Esophagus muscularis mucosa (tissue), 3 donors: ENCODE results near the gene IRAG1.

Experiments used
- POLR2A ChIP-seq: fragments of 450-650 bp; IDR thresholded peaks from one replicate; pipeline ENCODE4 v1.6.1; 2017; ENCODE audit warnings: antibody characterized with exemption, moderate library complexity, mild to moderate bottlenecking, low read depth
- POLR2AphosphoS5 ChIP-seq, 2 donors: sonication (generic); formaldehyde crosslinking; IDR thresholded peaks; one replicate each; pipeline ENCODE4 v1.6.1; 2017; ENCODE audit warnings: antibody characterized with exemption in 2 of 2
- TF ChIP-seq, protein P1 (sequence below), 3 experiments: fragments of 200-600 bp in 2 of 3; fragments of 450-650 bp in 1 of 3; sonication (generic) in 2 of 3; IDR thresholded peaks; one replicate each; pipeline ENCODE4 v1.5.1; 2017 to 2019; ENCODE audit warnings: antibody characterized with exemption in 3 of 3, mild to moderate bottlenecking in 2 of 3, moderate library complexity in 1 of 3

DNA sequence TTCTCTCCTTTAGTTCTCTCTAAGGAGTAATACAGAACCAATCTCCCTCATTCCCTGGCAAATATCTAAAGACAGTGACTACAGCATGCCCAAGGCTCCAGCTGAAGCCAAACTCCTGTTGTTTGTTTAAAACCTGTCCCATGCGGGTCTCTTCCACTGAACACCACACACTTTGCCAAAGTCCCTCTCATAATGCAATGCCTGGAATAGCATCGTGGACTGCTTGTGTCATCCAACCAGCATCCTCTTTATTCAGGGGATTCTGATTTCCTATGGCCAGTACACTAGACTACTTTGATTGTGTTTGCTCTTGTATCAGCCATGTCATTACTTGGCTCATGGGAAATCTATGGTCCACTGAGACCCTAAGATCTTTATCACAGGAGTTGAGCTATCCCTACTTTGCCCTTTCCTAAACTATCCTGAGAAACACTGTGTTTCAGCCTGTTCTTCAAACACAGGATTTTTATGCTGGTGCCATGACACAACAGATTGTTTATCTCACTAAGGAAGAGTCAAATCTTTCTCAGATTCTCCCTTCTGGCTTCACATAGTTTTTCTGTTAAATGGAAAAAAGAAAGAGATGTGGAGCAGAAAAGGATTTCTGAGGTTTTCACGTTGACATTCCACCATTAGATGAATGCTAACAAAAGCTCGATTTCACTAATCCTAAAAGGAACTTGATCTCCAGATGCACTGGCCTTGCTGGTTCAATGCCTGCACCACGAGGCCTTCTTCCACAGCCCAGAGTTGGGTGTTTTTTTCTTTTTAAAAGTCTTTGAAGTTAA is 15.9 kb upstream of the IRAG1 start:
- no peak for TF ChIP-seq POLR2AphosphoS5 (IDR thresholded peaks at IDR 0.05)
- TF ChIP-seq, protein P1, sequence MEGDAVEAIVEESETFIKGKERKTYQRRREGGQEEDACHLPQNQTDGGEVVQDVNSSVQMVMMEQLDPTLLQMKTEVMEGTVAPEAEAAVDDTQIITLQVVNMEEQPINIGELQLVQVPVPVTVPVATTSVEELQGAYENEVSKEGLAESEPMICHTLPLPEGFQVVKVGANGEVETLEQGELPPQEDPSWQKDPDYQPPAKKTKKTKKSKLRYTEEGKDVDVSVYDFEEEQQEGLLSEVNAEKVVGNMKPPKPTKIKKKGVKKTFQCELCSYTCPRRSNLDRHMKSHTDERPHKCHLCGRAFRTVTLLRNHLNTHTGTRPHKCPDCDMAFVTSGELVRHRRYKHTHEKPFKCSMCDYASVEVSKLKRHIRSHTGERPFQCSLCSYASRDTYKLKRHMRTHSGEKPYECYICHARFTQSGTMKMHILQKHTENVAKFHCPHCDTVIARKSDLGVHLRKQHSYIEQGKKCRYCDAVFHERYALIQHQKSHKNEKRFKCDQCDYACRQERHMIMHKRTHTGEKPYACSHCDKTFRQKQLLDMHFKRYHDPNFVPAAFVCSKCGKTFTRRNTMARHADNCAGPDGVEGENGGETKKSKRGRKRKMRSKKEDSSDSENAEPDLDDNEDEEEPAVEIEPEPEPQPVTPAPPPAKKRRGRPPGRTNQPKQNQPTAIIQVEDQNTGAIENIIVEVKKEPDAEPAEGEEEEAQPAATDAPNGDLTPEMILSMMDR (IDR thresholded peaks at IDR 0.05) = no peak
- TF ChIP-seq POLR2A = no peak
